GM23248 (cell line): Measurements from ENCODE around the gene TOP2A. TPM values are rescaled to one million over a fixed set of nuclear protein-coding genes. Genes with fewer than 3 reads are reported as not detected.

Experiments
- DNase-seq: peaks from one replicate; pipeline ENCODE4 v3.0.0-alpha.2; 2015
- H2AFZ ChIP-seq: fragments of 200-600 bp; sonication (generic); 2 replicates; pipeline ENCODE4 v1.6.1; 2016; ENCODE audit warnings: antibody characterized with exemption
- H3F3A ChIP-seq: fragments of 200-600 bp; sonication (generic); 2 replicates; pipeline ENCODE4 v1.6.1; 2016; ENCODE audit warnings: mild to moderate bottlenecking, antibody characterized with exemption, mixed run types; ENCODE audit not compliant: insufficient read depth
- H3K27ac ChIP-seq: fragments of 200-600 bp; sonication (generic); 2 replicates; pipeline ENCODE4 v1.5.1; 2016; ENCODE audit warnings: mild to moderate bottlenecking
- H3K27me3 ChIP-seq: fragments of 200-600 bp; sonication (generic); replicated peaks from 2 replicates; pipeline ENCODE4 v1.6.1; 2016; ENCODE audit warnings: mild to moderate bottlenecking; ENCODE audit not compliant: insufficient read depth
- H3K36me3 ChIP-seq: fragments of 200-600 bp; sonication (generic); 2 replicates; pipeline ENCODE4 v1.6.1; 2016; ENCODE audit warnings: low read depth, mild to moderate bottlenecking
- H3K4me1 ChIP-seq: fragments of 200-600 bp; sonication (generic); 2 replicates; pipeline ENCODE4 v1.6.1; 2016; ENCODE audit warnings: mild to moderate bottlenecking; ENCODE audit not compliant: insufficient read depth
- H3K4me2 ChIP-seq: fragments of 200-600 bp; sonication (generic); one replicate; pipeline ENCODE4 v1.6.1; 2016; ENCODE audit warnings: mild to moderate bottlenecking; ENCODE audit not compliant: unreplicated experiment
- H3K4me3 ChIP-seq: fragments of 200-600 bp; sonication (generic); 2 replicates; pipeline ENCODE4 v1.5.1; 2016; ENCODE audit warnings: mild to moderate bottlenecking
- H3K79me2 ChIP-seq: fragments of 200-600 bp; sonication (generic); 2 replicates; pipeline ENCODE4 v1.6.1; 2016; ENCODE audit warnings: mild to moderate bottlenecking; ENCODE audit not compliant: insufficient read depth
- H3K9ac ChIP-seq: fragments of 200-600 bp; sonication (generic); 2 replicates; pipeline ENCODE4 v1.6.1; 2016; ENCODE audit warnings: mild to moderate bottlenecking
- H3K9me2 ChIP-seq: fragments of 200-600 bp; sonication (generic); 2 replicates; pipeline ENCODE4 v1.6.1; 2016; ENCODE audit warnings: mixed run types, mild to moderate bottlenecking, moderate library complexity; ENCODE audit not compliant: insufficient read depth
- H3K9me3 ChIP-seq: fragments of 200-600 bp; sonication (generic); one replicate; pipeline ENCODE4 v1.6.1; 2017; ENCODE audit warnings: low read depth
- H4K20me1 ChIP-seq: fragments of 200-600 bp; sonication (generic); 2 replicates; pipeline ENCODE4 v1.6.0; 2016; ENCODE audit not compliant: insufficient read depth
- EZH2 ChIP-seq: fragments of 200-600 bp; sonication (generic); IDR thresholded peaks from 2 replicates; pipeline ENCODE4 v1.6.1; 2018; ENCODE audit warnings: antibody characterized with exemption, mild to moderate bottlenecking; ENCODE audit not compliant: insufficient read depth, poor library complexity, severe bottlenecking
- EZH2phosphoT487 ChIP-seq: fragments of 200-600 bp; sonication (generic); IDR thresholded peaks from 2 replicates; pipeline ENCODE4 v1.6.1; 2018; ENCODE audit warnings: antibody characterized with exemption, moderate library complexity, mild to moderate bottlenecking, low read depth; ENCODE audit not compliant: insufficient read depth
- WGBS, 2 experiments: methylation state at CpG; one replicate each; pipeline ENCODE4 v1.1.6; 2015 to 2017; ENCODE audit warnings: low lambda C conversion rate in 2 of 2, low coverage in 1 of 2; ENCODE audit errors: missing lambda C conversion rate in 2 of 2; 5-methylcytosine and 5-hydroxymethylcytosine counted together
- in situ Hi-C: fragments of 300-500 bp; cut with MboI; formaldehyde crosslinking; loops from 2 replicates; pipeline ENCODE4 v1.15.0; 2020
- polyA plus RNA-seq: library from polyadenylated mRNA; unstranded; fragments of >200 nt; fragmentation: Nextera tagmentation; extraction: Ambion mirVana; gene quantifications from 2 replicates; pipeline ENCODE4 v1.2.1, GENCODE V29; 2016
- total RNA-seq: library from RNA; depleted of rRNA; stranded (reverse); fragments of >200 nt; shearing (Covaris generic); gene quantifications from 2 replicates; pipeline ENCODE4 v1.2.3, GENCODE V29; 2014

TOP2A gene
- total and polyA plus RNA-seq, 2 experiments from 2014 or later = 47.0 to 71.4 TPM

DNA sequence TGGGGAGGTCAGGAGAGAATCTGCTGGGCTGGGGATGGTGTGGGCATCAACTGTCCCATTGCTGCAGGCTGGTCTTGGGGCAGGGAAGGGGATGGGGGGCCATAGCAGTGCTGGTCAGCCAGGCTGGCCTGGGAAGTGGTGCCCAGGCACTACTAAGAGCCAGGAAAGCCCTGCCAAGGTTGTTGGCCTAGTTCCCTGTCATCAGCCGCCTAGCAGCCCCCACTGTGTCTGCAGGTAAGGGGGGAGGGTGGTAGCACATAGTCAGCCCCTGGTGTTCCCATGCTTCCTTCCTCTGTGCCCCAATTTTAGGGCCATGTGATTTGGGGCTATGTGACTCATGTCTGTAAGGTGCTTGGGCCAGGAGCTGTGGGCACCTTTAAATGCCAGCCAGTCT lies 70.9 kb downstream of the TOP2A start:
- Histone ChIP-seq H3F3A (peaks cover 16% of the 10 kb centered on the region; the same call in 1 of the 2 replicates), H3K9ac (no peak overlapping the region), H4K20me1 (no peaks in the 10 kb centered on the region), H3K27me3 (no peaks in the 10 kb centered on the region), H3K9me3 (no peaks in the 10 kb centered on the region), H3K4me1 (peaks cover 50% of the 10 kb centered on the region), H3K27ac (no peak overlapping the region), H3K9me2 (no peaks in the 10 kb centered on the region), H3K4me2 (no peak overlapping the region), H3K36me3 (no peaks in the 10 kb centered on the region; the same call in 1 of the 2 replicates), H3K79me2 (peaks cover 91% of the 10 kb centered on the region), H3K4me3 (no peak overlapping the region), H2AFZ (no peak overlapping the region)
- TF ChIP-seq EZH2 (no peak), EZH2phosphoT487 (no peak)
- 33 to 60% methylated on average over 1 of the region's 1 CpG for WGBS, 2 experiments
- in situ Hi-C loops = no loop called here
- no peak for DNase-seq

DNA sequence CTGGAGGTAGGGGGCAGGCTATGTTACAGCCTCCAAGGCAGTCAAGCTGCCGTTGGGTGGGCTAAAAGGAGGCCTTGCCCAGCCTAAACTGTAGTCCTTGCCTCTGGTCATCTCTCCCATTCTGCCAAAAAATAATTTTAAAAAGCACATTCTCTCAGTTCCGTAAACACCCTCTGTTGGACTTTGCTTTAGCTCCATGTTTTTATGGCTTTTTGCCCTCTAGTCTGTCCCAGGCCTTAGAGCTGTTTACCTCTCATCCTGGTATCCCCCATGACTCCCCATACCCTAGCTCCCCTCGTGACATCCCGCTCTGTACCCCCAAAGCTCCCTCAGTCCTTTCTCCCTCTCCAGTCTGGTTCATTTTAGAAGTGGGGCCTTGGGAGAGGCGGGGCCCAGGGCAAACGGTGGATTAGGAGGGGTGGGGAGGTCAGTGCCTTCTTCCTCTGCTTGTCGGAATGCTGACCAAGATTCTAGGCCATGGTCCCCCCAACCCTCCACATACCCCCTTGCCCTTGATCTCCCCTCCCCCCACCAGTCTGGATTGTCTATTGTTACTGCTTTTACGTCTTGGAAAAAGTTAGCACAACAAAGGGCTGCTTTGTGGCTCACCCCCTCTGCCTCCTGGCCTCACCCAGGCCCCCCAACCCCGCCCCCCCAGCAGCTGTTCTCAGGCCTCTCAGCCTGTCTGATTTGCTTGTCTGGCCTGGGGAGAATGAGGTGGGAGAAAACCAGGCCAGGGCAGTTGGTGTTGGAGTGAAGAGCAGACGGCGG lies 71.5 kb downstream of the TOP2A start:
- Histone ChIP-seq H2AFZ (no peak overlapping the region), H3K79me2 (peaks cover 88% of the 10 kb centered on the region), H3F3A (peaks cover 16% of the 10 kb centered on the region; the same call in 1 of the 2 replicates), H3K9me3 (no peaks in the 10 kb centered on the region), H3K27me3 (no peaks in the 10 kb centered on the region), H4K20me1 (no peaks in the 10 kb centered on the region), H3K9me2 (no peaks in the 10 kb centered on the region), H3K9ac (peak overlapping the region; percentile 91), H3K36me3 (no peaks in the 10 kb centered on the region; the same call in 1 of the 2 replicates), H3K27ac (peak overlapping the region; percentile 83), H3K4me1 (peaks cover 50% of the 10 kb centered on the region), H3K4me2 (peak overlapping the region; percentile 97), H3K4me3 (peak overlapping the region; percentile 84)
- no peak for TF ChIP-seq EZH2
- no peak for TF ChIP-seq EZH2phosphoT487
- in situ Hi-C loops = no loop called here
- DNase-seq = no peak
- WGBS, 2 experiments = 66 to 71% methylated on average over 11 of the region's 11 CpGs

DNA sequence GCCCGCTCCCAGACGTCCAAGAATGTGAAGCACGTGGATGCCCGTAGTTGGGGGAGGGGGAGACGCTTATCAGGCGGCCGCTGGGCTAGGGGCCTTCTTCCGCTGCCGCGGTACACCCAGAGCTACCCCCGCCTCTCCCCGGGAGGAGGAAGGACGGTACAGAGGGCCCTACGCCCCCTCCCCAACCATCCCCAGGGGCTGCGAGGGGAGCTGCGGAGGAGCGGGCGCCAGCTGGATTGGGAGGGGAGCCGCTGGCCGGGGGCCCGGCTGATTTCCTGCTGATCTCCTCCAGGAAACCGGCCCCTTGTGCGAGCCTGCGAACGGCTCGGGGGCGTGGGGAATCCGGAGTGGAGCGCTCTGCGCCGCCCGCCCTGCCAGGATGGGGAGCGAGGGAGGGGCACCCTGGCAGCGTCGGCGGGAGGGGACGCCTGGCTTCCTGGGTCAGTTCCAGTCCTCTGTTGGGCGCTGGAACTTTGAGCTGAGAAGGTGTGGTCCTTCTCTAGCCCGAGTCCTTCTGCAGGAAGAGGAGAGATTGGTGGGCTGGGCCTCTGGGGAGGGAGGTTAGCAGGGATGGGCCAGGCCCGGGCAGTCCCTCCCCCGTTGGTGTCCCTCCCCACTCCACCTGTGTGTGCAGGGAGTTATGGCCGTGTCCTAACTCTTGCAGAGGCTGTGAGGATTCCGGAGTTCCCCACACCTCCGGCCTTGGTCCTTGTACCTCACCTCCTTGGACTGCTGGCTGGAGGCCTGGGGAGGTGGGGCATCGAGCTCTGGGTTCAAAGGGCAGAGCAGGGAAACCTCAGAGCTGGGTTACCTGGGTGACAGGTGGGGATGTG lies 72.3 kb downstream of the TOP2A start:
- Histone ChIP-seq H3K4me3 (peak overlapping the region; percentile 84), H3K27ac (peak overlapping the region; percentile 83), H3K9me3 (no peaks in the 10 kb centered on the region), H4K20me1 (no peaks in the 10 kb centered on the region), H3K4me1 (peaks cover 54% of the 10 kb centered on the region), H3K9me2 (no peaks in the 10 kb centered on the region), H2AFZ (peak overlapping the region; percentile 46; the same call in 1 of the 2 replicates), H3K9ac (peak overlapping the region; percentile 91), H3K79me2 (peaks cover 88% of the 10 kb centered on the region), H3F3A (peaks cover 23% of the 10 kb centered on the region), H3K36me3 (no peaks in the 10 kb centered on the region), H3K4me2 (peak overlapping the region; percentile 97), H3K27me3 (no peaks in the 10 kb centered on the region)
- in situ Hi-C loops = no loop called here
- whole genome bisulfite sequencing, 2 experiments = 3% methylated on average over 34 to 43 of the region's 45 CpGs
- TF ChIP-seq EZH2phosphoT487 = no peak
- no peak for TF ChIP-seq EZH2
- peak; percentile 71 for DNase-seq

DNA sequence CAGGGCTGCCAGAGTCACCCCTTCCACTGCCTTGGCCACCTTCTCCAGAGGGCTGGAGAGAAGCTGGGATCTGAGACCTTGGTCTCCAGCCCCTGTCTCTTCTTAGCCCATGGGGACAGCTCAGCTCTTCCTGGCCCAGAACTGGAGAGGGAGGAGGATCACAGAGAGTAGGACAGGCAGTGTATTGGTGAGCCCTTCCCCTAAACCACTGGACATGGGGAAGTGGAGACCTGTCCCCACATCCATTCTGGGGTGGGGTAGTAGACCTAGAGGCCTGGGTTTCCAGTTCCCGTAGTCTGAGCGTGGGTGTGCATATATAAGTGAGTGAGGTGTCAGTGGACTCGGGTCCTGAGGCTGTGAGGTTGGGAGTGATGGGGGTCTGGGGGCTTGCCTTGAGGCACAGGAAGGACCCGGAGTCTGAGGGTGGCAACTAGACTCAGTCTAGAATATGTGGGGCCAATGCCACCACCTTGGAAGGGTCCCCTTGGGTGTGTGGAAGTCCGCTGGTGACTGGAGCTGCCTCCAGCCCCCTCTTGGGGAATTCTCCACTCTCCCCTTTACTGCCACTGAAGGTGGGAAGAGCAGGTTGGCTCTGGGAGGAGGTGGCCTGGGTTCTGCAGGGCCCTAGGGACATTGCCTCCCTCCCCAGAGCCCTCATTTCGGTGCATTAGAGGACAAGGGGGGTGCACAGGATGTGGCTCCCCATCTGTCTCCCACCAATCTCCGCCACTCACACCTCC lies 73.1 kb downstream of the TOP2A start:
- Histone ChIP-seq H3K27ac (peak overlapping the region; percentile 83), H3K9me3 (no peaks in the 10 kb centered on the region), H3K79me2 (peaks cover 86% of the 10 kb centered on the region), H3K9me2 (no peaks in the 10 kb centered on the region), H3K4me2 (peak overlapping the region; percentile 97), H3K9ac (peak overlapping the region; percentile 91), H2AFZ (0 out of 2 replicates have a peak overlapping the region, but pooled peaks have one; percentile 46), H3K27me3 (no peaks in the 10 kb centered on the region), H3K4me3 (peak overlapping the region; percentile 84), H3K4me1 (peaks cover 49% of the 10 kb centered on the region), H3F3A (peaks cover 27% of the 10 kb centered on the region), H4K20me1 (no peaks in the 10 kb centered on the region), H3K36me3 (no peaks in the 10 kb centered on the region)
- in situ Hi-C loops = no loop called here
- TF ChIP-seq EZH2 (no peak), EZH2phosphoT487 (no peak)
- DNase-seq = peak; percentile 51
- 43 to 45% methylated on average over 7 of the region's 7 CpGs for WGBS, 2 experiments
